IMR-90 (cell line): ENCODE data around the gene ZNF609. TPM values are rescaled to one million over a fixed set of nuclear protein-coding genes. Genes with fewer than 3 reads are reported as not detected.

Experiments used
- ATAC-seq: fragments of 200-7000 bp; cut with Tn5 transposase; 2 replicates; pipeline ENCODE4 v1.9.1; 2020; ENCODE audit warnings: low read depth, mild to moderate bottlenecking, moderate library complexity
- BruUV-seq: library from RNA; stranded (reverse); fragments of 400-500 nt; replicated peaks from 2 replicates; lab custom pipeline; 2021; lab: Mats Ljungman, UMichigan
- CTCF ChIA-PET: fragments of 300-600 bp; formaldehyde crosslinking; extraction: SDS; loops from one replicate; lab custom pipeline; 2021; ENCODE audit warnings: antibody characterized with exemption; lab: Yijun Ruan, JAX
- POLR2A ChIA-PET: fragments of 300-600 bp; sonication (Branson Sonifier 250); formaldehyde crosslinking; loops from one replicate; lab custom pipeline; 2022; ENCODE audit warnings: antibody characterized with exemption; ENCODE audit not compliant: unreplicated experiment; lab: Charles Lee
- DNase-seq: peaks from one replicate; pipeline ENCODE4 v3.0.0; 2013
- H2AFZ ChIP-seq: replicated peaks from 2 replicates; pipeline ENCODE3; 2013; ENCODE audit warnings: low read length, mild to moderate bottlenecking; ENCODE audit not compliant: poor library complexity
- H2AK5ac ChIP-seq: 2 replicates; pipeline ENCODE4 v1.6.1; 2013; ENCODE audit warnings: low read depth, low read length, inconsistent platforms
- H2AK9ac ChIP-seq: replicated peaks from 2 replicates; pipeline ENCODE3; 2013; ENCODE audit warnings: mild to moderate bottlenecking, low read depth, low read length, moderate library complexity; ENCODE audit not compliant: poor library complexity
- H2BK120ac ChIP-seq: 2 replicates; pipeline ENCODE4 v1.6.1; 2013; ENCODE audit warnings: low read depth, low read length, inconsistent platforms
- H2BK15ac ChIP-seq: 3 replicates; pipeline ENCODE4 v1.6.1; 2013; ENCODE audit warnings: low read depth, low read length, inconsistent platforms
- H2BK20ac ChIP-seq: 2 replicates; pipeline ENCODE4 v1.6.1; 2013; ENCODE audit warnings: low read depth, mild to moderate bottlenecking, inconsistent platforms, low read length, moderate library complexity
- H2BK5ac ChIP-seq: 2 replicates; pipeline ENCODE4 v1.6.1; 2013; ENCODE audit warnings: mild to moderate bottlenecking, low read depth, low read length, inconsistent platforms; ENCODE audit not compliant: poor library complexity, severe bottlenecking
- H3K14ac ChIP-seq: replicated peaks from 2 replicates; pipeline ENCODE4 v1.6.1; 2013; ENCODE audit warnings: low read depth, low read length, inconsistent platforms
- H3K18ac ChIP-seq: 2 replicates; pipeline ENCODE4 v1.6.1; 2013; ENCODE audit warnings: low read depth, low read length, control low read depth
- H3K23ac ChIP-seq: 2 replicates; pipeline ENCODE4 v1.6.1; 2013; ENCODE audit warnings: low read depth, low read length, inconsistent platforms
- H3K27ac ChIP-seq: 2 replicates; pipeline ENCODE4 v1.5.1; 2013; ENCODE audit warnings: mild to moderate bottlenecking, control low read depth, low read length; ENCODE audit not compliant: insufficient read depth
- H3K27me3 ChIP-seq: 2 replicates; pipeline ENCODE4 v1.6.1; 2013; ENCODE audit warnings: low read length; ENCODE audit not compliant: control insufficient read depth, insufficient read depth
- H3K36me3 ChIP-seq: 2 replicates; pipeline ENCODE4 v1.6.1; 2013; ENCODE audit warnings: low read length, mixed read lengths; ENCODE audit not compliant: control insufficient read depth, insufficient read depth
- H3K4ac ChIP-seq: 2 replicates; pipeline ENCODE4 v1.6.1; 2013; ENCODE audit warnings: low read depth, low read length, inconsistent platforms
- H3K4me1 ChIP-seq: 2 replicates; pipeline ENCODE4 v1.6.1; 2013; ENCODE audit warnings: low read length, mixed read lengths; ENCODE audit not compliant: control insufficient read depth, insufficient read depth
- H3K4me2 ChIP-seq: 2 replicates; pipeline ENCODE4 v1.6.1; 2013; ENCODE audit warnings: low read depth, mild to moderate bottlenecking, control low read depth, low read length, moderate library complexity
- H3K4me3 ChIP-seq: 2 replicates; pipeline ENCODE4 v1.5.1; 2013; ENCODE audit warnings: low read depth, mild to moderate bottlenecking, control low read depth, low read length, moderate library complexity; ENCODE audit not compliant: insufficient read depth
- H3K56ac ChIP-seq: 2 replicates; pipeline ENCODE4 v1.6.1; 2013; ENCODE audit warnings: low read length, inconsistent platforms; ENCODE audit not compliant: insufficient read depth; ENCODE audit errors: extremely low read depth
- H3K79me1 ChIP-seq, 2 experiments: 2 replicates each; pipeline ENCODE4 v1.6.1; 2013; ENCODE audit warnings: low read length in 2 of 2, inconsistent platforms in 1 of 2, low read depth in 1 of 2
- H3K9ac ChIP-seq: 2 replicates; pipeline ENCODE4 v1.6.1; 2013; ENCODE audit warnings: low read depth, low read length, control low read depth
- H3K9me1 ChIP-seq: 2 replicates; pipeline ENCODE4 v1.6.1; 2013; ENCODE audit warnings: low read length, inconsistent platforms; ENCODE audit not compliant: insufficient read depth
- H3K9me3 ChIP-seq: 2 replicates; pipeline ENCODE4 v1.6.1; 2013; ENCODE audit warnings: low read length; ENCODE audit not compliant: control insufficient read depth, insufficient read depth
- H4K20me1 ChIP-seq: 2 replicates; pipeline ENCODE4 v1.6.1; 2013; ENCODE audit warnings: low read length, inconsistent platforms; ENCODE audit not compliant: insufficient read depth
- H4K5ac ChIP-seq: 2 replicates; pipeline ENCODE4 v1.6.1; 2013; ENCODE audit warnings: mild to moderate bottlenecking, low read depth, low read length, control low read depth
- H4K8ac ChIP-seq, 2 experiments: 2 replicates each; pipeline ENCODE4 v1.6.1; 2013; ENCODE audit warnings: low read depth in 2 of 2, low read length in 2 of 2, control low read depth in 1 of 2, inconsistent platforms in 1 of 2
- H4K91ac ChIP-seq: 2 replicates; pipeline ENCODE4 v1.6.1; 2013; ENCODE audit warnings: low read depth, low read length, inconsistent platforms; ENCODE audit not compliant: insufficient read depth
- NFE2L2 ChIP-seq: fragments of 150-350 bp; IDR thresholded peaks from 2 replicates; pipeline ENCODE4 v1.6.1; 2016; ENCODE audit warnings: low read depth, mild to moderate bottlenecking, low read length
- RFX5 ChIP-seq: IDR thresholded peaks from 2 replicates; pipeline ENCODE4 v1.8.0; 2012; ENCODE audit warnings: low read depth, mild to moderate bottlenecking, low read length, moderate library complexity
- SMC3 ChIP-seq: fragments of 150-350 bp; IDR thresholded peaks from 2 replicates; pipeline ENCODE4 v1.6.1; 2016; ENCODE audit warnings: low read depth, mild to moderate bottlenecking, antibody characterized with exemption, low read length, moderate library complexity
- WGBS, 2 experiments: methylation state at CpG; one replicate each; pipeline versions ENCODE4 v1.1.5 to v1.1.7; 2013; ENCODE audit warnings: missing lambda C conversion rate in 2 of 2; ENCODE audit not compliant: insufficient read length in 1 of 2; ENCODE audit errors: extremely low coverage in 2 of 2; 5-methylcytosine and 5-hydroxymethylcytosine counted together
- dilution Hi-C: fragments of 300-500 bp; cut with HindIII; formaldehyde crosslinking; loops from one replicate; pipeline ENCODE4 v1.14.3; 2018; ENCODE audit warnings: low sequenced_read_pairs; ENCODE audit not compliant: unreplicated experiment
- in situ Hi-C: fragments of 300-500 bp; cut with MboI; formaldehyde crosslinking; loops from 3 replicates; pipeline ENCODE4 v1.14.3; 2019; ENCODE audit warnings: low sequenced_read_pairs, inconsistent platforms, mixed read lengths
- intact Hi-C: fragments of 100-400 bp; cut with micrococcal nuclease; formaldehyde crosslinking; loops from 2 replicates; pipeline ENCODE4 v1.10.0; 2022
- polyA plus RNA-seq, 3 experiments: library from polyadenylated mRNA; depleted of rRNA; stranded (reverse); fragments of >200 nt; gene quantifications; 2 replicates each; pipeline ENCODE4 v1.2.3, GENCODE V29; 2012; ENCODE audit warnings: low replicate concordance in 1 of 3
- total RNA-seq: library from RNA; depleted of rRNA; stranded (reverse); fragments of >200 nt; gene quantifications from 2 replicates; pipeline ENCODE4 v1.2.3, GENCODE V29; 2012

Gene ZNF609
- total and polyA plus RNA-seq, 2 of the 4 experiments (the other 2 are of a cell fraction), result 10.4 to 12.5 TPM

DNA sequence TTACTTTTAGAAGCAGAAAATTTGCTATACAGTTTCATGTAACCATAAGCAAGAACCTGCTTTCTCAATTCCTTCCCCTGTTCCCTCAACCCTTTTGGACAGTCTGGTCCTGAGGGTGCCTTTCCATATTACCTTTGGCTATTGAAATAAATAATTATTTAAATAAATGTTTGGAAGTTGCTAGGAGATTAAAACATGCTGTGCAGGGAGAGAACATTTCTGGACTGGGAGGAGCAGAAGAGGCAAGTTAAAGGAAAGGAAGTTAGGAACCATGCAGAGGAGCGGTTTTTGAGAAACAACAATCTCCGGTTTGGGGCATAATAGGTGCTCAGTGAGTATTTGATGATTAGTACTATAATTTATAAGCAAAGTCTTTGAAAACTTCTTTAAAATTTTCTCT is 41.8 kb downstream of the ZNF609 start:
- Histone ChIP-seq H3K4me3 (no peak overlapping the region), H2BK15ac (no peak overlapping the region), H3K18ac (no peak overlapping the region), H3K4ac (no peak overlapping the region), H3K14ac (no peak overlapping the region), H4K8ac (no peak overlapping the region), H2AK5ac (no peak overlapping the region), H3K9ac (no peak overlapping the region), H4K91ac (no peak overlapping the region), H3K27ac (no peak overlapping the region), H2BK5ac (no peak overlapping the region), H3K4me1 (peaks cover 16% of the 10 kb centered on the region), H3K9me1 (peaks cover 27% of the 10 kb centered on the region), H2AK9ac (no peak overlapping the region), H3K4me2 (no peak overlapping the region), H4K20me1 (peaks cover 51% of the 10 kb centered on the region), H2BK120ac (no peak overlapping the region), H3K27me3 (no peaks in the 10 kb centered on the region), H3K36me3 (peaks cover 23% of the 10 kb centered on the region), H2AFZ (no peak overlapping the region), H3K79me1 (peaks cover 46 to 83% of the 10 kb centered on the region in 2 experiments), H2BK20ac (no peak overlapping the region), H4K5ac (no peak overlapping the region), H3K9me3 (no peaks in the 10 kb centered on the region), H3K56ac (no peak overlapping the region), H3K23ac (no peak overlapping the region)
- POLR2A ChIA-PET, result no interaction called here
- in situ Hi-C loops, result no loop called here
- dilution Hi-C loops, result no loop called here
- BruUV-seq, result no TSS peak
- CTCF ChIA-PET, result no interaction called here
- intact Hi-C loops, result no loop called here
- no peak for ATAC-seq
- TF ChIP-seq NFE2L2 (no peak), SMC3 (no peak), RFX5 (no peak)
- WGBS, 2 experiments, result no CpG with 5 or more reads among the region's 2 CpGs
- DNase-seq, result no peak
